B cell (primary cell): ENCODE data around the gene RIT2.

Experiments used
- CTCF ChIP-seq: fragments of 200-600 bp; IDR thresholded peaks from one replicate; pipeline ENCODE4 v1.8.0; 2022; ENCODE audit warnings: antibody characterized with exemption, mild to moderate bottlenecking
- EZH2 ChIP-seq: IDR thresholded peaks from 2 replicates; pipeline ENCODE4 v1.6.1; 2012; ENCODE audit warnings: borderline replicate concordance, low read depth, mild to moderate bottlenecking, moderate library complexity, low read length; ENCODE audit not compliant: insufficient read depth, poor library complexity, severe bottlenecking

- TF ChIP-seq CTCF (no peak), EZH2 (no peak)
Measured at GRCh38 chr18:42813570-42813969, 301.9 kb downstream of the RIT2 start.
